Hypothalamus (tissue), 51 donors: ENCODE measurements around the gene CCT6B.
"Not testable (repeated sequence)": the region's sequence is repeated elsewhere in the genome, so short reads cannot be mapped to it uniquely, and the experiment has no call there.

Experiments used
- DNase-seq, 51 donors: peaks; one replicate each; lab custom pipeline; 2025; lab: John Stamatoyannopoulos, UW

CCT6B gene, protein sequence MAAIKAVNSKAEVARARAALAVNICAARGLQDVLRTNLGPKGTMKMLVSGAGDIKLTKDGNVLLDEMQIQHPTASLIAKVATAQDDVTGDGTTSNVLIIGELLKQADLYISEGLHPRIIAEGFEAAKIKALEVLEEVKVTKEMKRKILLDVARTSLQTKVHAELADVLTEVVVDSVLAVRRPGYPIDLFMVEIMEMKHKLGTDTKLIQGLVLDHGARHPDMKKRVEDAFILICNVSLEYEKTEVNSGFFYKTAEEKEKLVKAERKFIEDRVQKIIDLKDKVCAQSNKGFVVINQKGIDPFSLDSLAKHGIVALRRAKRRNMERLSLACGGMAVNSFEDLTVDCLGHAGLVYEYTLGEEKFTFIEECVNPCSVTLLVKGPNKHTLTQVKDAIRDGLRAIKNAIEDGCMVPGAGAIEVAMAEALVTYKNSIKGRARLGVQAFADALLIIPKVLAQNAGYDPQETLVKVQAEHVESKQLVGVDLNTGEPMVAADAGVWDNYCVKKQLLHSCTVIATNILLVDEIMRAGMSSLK

GRCh38 chr17:34961093-34961911 is at the start of gene CCT6B, which contains the start of gene ZNF830:
Gene CCT6B (minus strand): TSS chr17:34961460. CDS start chr17:34961393, 67 bp downstream.
Gene ZNF830 (plus strand): TSS chr17:34961540. CDS start chr17:34961567, 27 bp downstream.
- DNase-seq: peak; percentile 53 to 96 (median 83)

GRCh38 chr17:35010093-35010492 is 48.8 kb upstream of the CCT6B start:
- no peak for DNase-seq

- DNase-seq: peak in 4 of 51 donors; percentile 15 to 31 (median 20)
These were observed 45.7 kb upstream of the CCT6B start for GRCh38 chr17:35006961-35007360.

DNA sequence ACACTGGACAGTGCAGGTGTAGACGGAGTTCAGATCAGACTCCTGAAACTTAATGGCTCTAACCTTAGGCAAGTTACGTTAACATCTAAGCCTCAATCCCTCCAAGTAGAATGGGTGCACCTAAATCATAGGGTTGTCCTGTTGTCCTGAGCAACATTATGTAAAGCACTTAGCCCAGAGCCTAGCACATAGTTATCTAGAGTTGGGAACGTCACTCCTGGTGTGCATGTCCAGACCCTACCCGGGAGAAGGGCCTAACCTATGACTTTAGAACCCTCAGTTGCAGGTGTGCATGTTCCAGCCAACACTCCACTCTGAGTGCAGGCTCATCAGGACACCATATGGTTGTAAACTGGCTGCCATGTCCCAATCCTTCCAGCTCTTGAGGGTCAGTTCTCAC is 45.1 kb upstream of the CCT6B start:
- DNase-seq: no peak

GRCh38 chr17:35003778-35004177 is 42.5 kb upstream of the CCT6B start:
- no peak for DNase-seq

- DNase-seq: peak in 2 of 51 donors; percentile 16 to 19
These were observed 41.8 kb upstream of the CCT6B start for GRCh38 chr17:35002876-35003551.

- DNase-seq: no peak
These were observed 40.3 kb upstream of the CCT6B start for GRCh38 chr17:35001549-35001948.

DNA sequence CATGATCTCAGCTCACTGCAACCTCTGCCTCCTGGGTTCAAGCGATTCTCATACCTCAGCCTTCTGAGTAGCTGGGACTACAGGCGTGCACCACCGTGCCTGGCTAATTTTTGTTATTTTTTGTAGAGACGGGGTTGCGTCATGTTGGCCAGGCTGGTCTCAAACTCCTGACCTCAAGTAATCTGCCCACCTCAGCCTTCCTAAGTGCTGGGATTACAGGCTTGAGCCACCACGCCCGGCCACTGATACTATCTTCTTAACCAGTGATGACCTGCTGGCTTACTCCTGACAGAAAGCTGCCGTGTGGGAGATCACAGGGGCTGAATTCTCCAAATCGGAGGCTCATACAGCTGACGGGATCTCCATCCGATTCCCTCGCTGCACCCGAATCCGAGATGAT is 39.7 kb upstream of the CCT6B start:
- DNase-seq: not testable (repeated sequence)

DNA sequence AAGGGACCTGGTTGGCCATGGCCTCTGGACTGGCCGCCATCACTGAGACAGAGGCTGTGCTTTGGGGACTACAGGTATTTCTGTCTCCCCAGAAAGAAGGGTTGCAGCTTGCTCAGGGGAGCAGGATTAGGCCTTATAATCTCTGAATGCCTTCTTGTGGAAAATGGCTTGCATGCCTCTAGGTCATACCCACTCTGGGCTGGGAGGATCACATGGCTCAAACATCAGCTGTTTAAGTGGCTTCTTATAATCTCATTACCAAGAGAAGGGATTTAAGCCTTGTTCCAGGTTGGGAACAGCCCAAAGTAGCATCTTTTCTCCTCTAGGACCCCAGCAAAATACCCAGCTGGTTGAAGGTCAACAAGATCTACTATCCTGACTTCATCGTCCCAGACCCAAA is 38.2 kb upstream of the CCT6B start:
- no peak for DNase-seq

DNA sequence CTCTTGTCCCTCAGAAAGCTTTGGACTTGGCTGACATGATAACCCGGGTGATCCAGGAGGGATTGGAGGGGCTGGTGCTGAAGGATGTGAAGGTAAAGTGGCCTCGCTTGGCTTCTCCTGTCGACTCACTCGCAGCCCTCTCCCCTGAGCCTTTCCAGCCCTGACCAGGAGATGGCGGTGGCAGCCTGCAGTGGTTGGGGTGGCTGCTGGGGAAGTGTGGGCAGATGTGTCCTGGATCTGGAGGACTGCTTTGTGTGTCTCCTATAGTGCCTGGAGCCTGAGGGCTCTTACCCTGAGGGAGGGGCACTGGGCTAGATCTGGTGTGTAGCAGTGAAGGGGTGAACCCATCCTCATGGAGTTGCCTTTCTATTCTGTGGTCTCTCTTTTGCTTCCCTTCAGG is 36.9 kb upstream of the CCT6B start:
- DNase-seq: peak in 49 of 51 donors; percentile 2 to 84 (median 57)

- no peak for DNase-seq
These were observed 36.1 kb upstream of the CCT6B start for GRCh38 chr17:34997355-34997862.

DNA sequence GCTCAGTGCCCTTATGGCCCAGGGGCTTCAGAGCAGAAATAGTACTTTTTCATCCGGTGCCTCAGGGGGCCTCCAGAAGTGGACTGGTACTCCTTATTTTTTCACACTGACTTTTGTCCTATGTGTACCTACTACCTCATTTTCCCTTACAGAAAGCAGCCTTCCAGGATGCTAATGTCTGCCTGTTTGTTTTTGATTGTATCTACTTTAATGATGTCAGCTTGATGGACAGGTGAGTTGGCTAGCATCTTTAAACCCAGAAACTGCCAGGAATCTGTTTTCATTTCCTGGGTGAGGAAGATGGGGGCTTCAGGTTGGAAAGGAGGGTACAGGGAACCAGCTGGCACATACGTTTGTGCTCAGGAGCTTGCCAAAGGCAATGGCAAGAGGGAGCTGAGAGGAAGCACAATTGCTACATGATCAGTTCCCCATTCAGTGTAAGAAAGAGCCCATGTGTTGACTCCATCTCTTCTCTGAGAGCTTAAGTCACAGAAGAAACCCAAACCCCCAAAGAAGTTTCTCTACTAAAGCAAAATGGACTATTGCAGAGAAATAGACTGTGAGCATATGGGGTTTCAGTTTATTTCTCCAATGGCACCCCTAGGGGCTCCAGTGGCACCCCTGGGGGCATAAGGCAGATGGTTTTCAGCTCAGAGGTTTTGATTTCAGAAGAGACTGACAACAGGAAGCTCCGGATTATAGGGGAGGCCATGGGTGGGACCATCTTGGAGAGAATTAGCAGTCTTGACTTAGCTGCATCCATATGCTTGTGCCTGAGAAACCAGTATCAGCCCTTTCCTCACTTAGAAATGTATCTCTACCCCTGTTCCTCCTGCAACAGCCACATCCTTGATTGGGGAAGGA is 35.4 kb upstream of the CCT6B start:
- no peak for DNase-seq

DNA sequence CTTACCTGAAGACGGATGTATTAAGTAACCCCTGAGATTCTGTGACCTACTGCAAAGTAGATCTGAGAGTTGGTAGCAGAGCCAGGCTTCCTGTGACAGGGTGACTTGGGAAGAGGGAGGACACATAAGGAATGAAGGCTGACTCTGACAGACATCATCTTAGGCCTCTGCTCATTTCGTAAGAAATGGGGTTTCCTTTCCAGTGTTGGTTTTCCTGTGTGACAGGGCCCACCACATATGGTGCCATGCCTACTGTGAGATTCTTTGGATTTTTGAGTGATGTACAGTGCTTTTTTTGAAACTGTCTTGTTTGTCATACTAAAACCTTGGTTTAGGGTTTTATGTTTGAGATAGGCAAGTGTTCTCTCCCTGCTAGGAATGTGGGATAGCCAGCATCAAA is 31.8 kb upstream of the CCT6B start:
- DNase-seq: no peak

- no peak for DNase-seq
These were observed 30.3 kb upstream of the CCT6B start for GRCh38 chr17:34991606-34992005.

- no peak for DNase-seq
These were observed 29.7 kb upstream of the CCT6B start for GRCh38 chr17:34990921-34991365.

GRCh38 chr17:34989473-34989872 is 28.2 kb upstream of the CCT6B start:
- DNase-seq: no peak

- DNase-seq: no peak
These were observed 27.4 kb upstream of the CCT6B start for GRCh38 chr17:34988644-34989043.

GRCh38 chr17:34987232-34987631 is 26.0 kb upstream of the CCT6B start:
- no peak for DNase-seq

- DNase-seq: no peak
These were observed 20.4 kb upstream of the CCT6B start for GRCh38 chr17:34981538-34982241.
